H1 (cell line): ENCODE data around the gene SCAP. TPM values are rescaled to one million over a fixed set of nuclear protein-coding genes. Genes with fewer than 3 reads are reported as not detected.

Source experiments
- SIX5 ChIP-seq: IDR thresholded peaks from 2 replicates; pipeline ENCODE4 v1.6.1; 2011; ENCODE audit warnings: mild to moderate bottlenecking, low read depth, low read length
- SP4 ChIP-seq: IDR thresholded peaks from 2 replicates; pipeline ENCODE4 v1.6.1; 2012; ENCODE audit warnings: low read length, inconsistent platforms
- TBP ChIP-seq: IDR thresholded peaks from 2 replicates; pipeline ENCODE4 v1.6.1; 2011; ENCODE audit warnings: low read depth, low read length, improper control_type of control experiment
- polyA plus RNA-seq, 7 experiments: library from polyadenylated mRNA; depleted of rRNA in 3 of 7; stranded (reverse) in 5 of 7; unstranded in 2 of 7; fragments of >200 nt in 5 of 7; fragments of 200-250 nt in 2 of 7; gene quantifications; 1 replicate in 5 of 7; 2 replicates in 1 of 7; 4 replicates in 1 of 7; pipeline versions ENCODE4 v1.2.1 to v1.2.3, GENCODE V29; 2011 to 2013; ENCODE audit warnings: missing spikeins in 2 of 7, mixed read lengths in 2 of 7
- total RNA-seq: library from RNA; stranded (reverse); fragmentation: NEBNext Ultra II Directional; extraction: Animal tissue kit (Norgen Biotek cat#: 25700); gene quantifications from 2 replicates; pipeline ENCODE4 v1.2.1, GENCODE V29; 2021
- TF ChIP-seq, protein P1 (sequence below): fragments of 300-600 bp; sonication (generic); IDR thresholded peaks from 2 replicates; pipeline ENCODE4 v1.7.1; 2012; ENCODE audit warnings: low read length, moderate library complexity, mild to moderate bottlenecking, inconsistent platforms; ENCODE audit not compliant: insufficient replicate concordance

The SCAP gene
- total and polyA plus RNA-seq, 2 of the 8 experiments (the other 6 are each of a cell fraction or from before 2014, with no cell fraction given), result 74.0 to 114 TPM

DNA sequence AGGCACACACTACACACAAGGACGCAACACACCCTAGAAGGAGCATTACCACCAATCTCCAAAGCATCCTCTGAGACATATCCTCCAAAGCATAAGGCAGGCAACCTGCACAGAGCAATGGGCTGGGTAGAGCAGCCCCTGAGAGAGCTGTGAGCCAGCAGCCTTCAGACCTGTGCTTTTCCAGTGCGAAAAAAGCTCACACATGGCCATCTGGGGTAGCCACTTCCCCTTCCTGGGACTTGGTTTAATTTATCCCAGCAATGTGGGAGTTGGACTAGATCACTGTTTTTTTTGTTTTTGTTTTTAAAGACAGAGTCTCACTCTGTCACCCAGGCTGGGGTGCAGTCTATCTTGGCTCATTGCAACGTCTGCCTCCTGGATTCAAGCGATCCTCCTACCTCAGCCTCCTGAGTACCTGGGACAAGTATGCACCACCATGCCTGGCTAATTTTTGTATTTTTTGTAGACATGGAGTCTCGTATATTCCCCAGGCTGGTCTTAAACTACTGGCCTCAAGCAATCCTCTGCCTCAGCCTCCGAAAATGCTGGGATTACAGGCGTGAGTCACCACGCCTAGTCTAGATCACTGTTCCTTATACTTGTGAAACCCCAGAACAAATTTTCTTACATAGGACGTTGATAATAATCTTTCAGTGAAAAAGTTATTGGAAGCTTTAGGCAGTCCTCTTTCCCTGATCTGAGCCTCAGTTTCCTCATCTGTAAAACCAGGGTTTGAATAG lies 76.0 kb downstream of the SCAP start (continued):
- TF ChIP-seq, protein P1, sequence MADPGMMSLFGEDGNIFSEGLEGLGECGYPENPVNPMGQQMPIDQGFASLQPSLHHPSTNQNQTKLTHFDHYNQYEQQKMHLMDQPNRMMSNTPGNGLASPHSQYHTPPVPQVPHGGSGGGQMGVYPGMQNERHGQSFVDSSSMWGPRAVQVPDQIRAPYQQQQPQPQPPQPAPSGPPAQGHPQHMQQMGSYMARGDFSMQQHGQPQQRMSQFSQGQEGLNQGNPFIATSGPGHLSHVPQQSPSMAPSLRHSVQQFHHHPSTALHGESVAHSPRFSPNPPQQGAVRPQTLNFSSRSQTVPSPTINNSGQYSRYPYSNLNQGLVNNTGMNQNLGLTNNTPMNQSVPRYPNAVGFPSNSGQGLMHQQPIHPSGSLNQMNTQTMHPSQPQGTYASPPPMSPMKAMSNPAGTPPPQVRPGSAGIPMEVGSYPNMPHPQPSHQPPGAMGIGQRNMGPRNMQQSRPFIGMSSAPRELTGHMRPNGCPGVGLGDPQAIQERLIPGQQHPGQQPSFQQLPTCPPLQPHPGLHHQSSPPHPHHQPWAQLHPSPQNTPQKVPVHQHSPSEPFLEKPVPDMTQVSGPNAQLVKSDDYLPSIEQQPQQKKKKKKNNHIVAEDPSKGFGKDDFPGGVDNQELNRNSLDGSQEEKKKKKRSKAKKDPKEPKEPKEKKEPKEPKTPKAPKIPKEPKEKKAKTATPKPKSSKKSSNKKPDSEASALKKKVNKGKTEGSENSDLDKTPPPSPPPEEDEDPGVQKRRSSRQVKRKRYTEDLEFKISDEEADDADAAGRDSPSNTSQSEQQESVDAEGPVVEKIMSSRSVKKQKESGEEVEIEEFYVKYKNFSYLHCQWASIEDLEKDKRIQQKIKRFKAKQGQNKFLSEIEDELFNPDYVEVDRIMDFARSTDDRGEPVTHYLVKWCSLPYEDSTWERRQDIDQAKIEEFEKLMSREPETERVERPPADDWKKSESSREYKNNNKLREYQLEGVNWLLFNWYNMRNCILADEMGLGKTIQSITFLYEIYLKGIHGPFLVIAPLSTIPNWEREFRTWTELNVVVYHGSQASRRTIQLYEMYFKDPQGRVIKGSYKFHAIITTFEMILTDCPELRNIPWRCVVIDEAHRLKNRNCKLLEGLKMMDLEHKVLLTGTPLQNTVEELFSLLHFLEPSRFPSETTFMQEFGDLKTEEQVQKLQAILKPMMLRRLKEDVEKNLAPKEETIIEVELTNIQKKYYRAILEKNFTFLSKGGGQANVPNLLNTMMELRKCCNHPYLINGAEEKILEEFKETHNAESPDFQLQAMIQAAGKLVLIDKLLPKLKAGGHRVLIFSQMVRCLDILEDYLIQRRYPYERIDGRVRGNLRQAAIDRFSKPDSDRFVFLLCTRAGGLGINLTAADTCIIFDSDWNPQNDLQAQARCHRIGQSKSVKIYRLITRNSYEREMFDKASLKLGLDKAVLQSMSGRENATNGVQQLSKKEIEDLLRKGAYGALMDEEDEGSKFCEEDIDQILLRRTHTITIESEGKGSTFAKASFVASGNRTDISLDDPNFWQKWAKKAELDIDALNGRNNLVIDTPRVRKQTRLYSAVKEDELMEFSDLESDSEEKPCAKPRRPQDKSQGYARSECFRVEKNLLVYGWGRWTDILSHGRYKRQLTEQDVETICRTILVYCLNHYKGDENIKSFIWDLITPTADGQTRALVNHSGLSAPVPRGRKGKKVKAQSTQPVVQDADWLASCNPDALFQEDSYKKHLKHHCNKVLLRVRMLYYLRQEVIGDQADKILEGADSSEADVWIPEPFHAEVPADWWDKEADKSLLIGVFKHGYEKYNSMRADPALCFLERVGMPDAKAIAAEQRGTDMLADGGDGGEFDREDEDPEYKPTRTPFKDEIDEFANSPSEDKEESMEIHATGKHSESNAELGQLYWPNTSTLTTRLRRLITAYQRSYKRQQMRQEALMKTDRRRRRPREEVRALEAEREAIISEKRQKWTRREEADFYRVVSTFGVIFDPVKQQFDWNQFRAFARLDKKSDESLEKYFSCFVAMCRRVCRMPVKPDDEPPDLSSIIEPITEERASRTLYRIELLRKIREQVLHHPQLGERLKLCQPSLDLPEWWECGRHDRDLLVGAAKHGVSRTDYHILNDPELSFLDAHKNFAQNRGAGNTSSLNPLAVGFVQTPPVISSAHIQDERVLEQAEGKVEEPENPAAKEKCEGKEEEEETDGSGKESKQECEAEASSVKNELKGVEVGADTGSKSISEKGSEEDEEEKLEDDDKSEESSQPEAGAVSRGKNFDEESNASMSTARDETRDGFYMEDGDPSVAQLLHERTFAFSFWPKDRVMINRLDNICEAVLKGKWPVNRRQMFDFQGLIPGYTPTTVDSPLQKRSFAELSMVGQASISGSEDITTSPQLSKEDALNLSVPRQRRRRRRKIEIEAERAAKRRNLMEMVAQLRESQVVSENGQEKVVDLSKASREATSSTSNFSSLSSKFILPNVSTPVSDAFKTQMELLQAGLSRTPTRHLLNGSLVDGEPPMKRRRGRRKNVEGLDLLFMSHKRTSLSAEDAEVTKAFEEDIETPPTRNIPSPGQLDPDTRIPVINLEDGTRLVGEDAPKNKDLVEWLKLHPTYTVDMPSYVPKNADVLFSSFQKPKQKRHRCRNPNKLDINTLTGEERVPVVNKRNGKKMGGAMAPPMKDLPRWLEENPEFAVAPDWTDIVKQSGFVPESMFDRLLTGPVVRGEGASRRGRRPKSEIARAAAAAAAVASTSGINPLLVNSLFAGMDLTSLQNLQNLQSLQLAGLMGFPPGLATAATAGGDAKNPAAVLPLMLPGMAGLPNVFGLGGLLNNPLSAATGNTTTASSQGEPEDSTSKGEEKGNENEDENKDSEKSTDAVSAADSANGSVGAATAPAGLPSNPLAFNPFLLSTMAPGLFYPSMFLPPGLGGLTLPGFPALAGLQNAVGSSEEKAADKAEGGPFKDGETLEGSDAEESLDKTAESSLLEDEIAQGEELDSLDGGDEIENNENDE, result no peak
- TF ChIP-seq TBP (no peak), SIX5 (no peak), SP4 (no peak)
